WTC11 (cell line): Measurements from ENCODE around the gene MAPT.

Experiments
- CTCF ChIP-seq: fragments of 200-600 bp; IDR thresholded peaks from 2 replicates; pipeline ENCODE4 v1.8.0; 2022; ENCODE audit warnings: antibody characterized with exemption
- ETV6 ChIP-seq: sonication (generic); formaldehyde crosslinking; IDR thresholded peaks from 2 replicates; pipeline ENCODE4 v1.8.1; 2022; ENCODE audit warnings: mild to moderate bottlenecking, missing genetic modification reagents
- MYBL2 ChIP-seq: sonication (generic); formaldehyde crosslinking; IDR thresholded peaks from 2 replicates; pipeline ENCODE4 v1.8.1; 2023; ENCODE audit warnings: mild to moderate bottlenecking, moderate library complexity, missing genetic modification reagents
- TF ChIP-seq, protein P1 (sequence below): sonication (generic); formaldehyde crosslinking; IDR thresholded peaks from 2 replicates; pipeline ENCODE4 v1.8.1; 2023; ENCODE audit warnings: mild to moderate bottlenecking, missing genetic modification reagents, moderate library complexity

- TF ChIP-seq MYBL2 (CRISPR knock-in tag) (no peak), CTCF (no peak), ETV6 (CRISPR knock-in tag) (no peak)
- TF ChIP-seq, protein P1, sequence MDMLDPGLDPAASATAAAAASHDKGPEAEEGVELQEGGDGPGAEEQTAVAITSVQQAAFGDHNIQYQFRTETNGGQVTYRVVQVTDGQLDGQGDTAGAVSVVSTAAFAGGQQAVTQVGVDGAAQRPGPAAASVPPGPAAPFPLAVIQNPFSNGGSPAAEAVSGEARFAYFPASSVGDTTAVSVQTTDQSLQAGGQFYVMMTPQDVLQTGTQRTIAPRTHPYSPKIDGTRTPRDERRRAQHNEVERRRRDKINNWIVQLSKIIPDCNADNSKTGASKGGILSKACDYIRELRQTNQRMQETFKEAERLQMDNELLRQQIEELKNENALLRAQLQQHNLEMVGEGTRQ = no peak
These were observed 45.9 kb downstream of the MAPT start for GRCh38 chr17:45940293-45940692.
